Measurements from ENCODE around the gene OR5AN1. TPM values are rescaled to one million over a fixed set of nuclear protein-coding genes. Genes with fewer than 3 reads are reported as not detected.

OR5AN1 gene
- total and polyA plus RNA-seq, 2 of the 8 experiments (the other 6 are each of a cell fraction or from before 2014, with no cell fraction given) = not detected

DNA sequence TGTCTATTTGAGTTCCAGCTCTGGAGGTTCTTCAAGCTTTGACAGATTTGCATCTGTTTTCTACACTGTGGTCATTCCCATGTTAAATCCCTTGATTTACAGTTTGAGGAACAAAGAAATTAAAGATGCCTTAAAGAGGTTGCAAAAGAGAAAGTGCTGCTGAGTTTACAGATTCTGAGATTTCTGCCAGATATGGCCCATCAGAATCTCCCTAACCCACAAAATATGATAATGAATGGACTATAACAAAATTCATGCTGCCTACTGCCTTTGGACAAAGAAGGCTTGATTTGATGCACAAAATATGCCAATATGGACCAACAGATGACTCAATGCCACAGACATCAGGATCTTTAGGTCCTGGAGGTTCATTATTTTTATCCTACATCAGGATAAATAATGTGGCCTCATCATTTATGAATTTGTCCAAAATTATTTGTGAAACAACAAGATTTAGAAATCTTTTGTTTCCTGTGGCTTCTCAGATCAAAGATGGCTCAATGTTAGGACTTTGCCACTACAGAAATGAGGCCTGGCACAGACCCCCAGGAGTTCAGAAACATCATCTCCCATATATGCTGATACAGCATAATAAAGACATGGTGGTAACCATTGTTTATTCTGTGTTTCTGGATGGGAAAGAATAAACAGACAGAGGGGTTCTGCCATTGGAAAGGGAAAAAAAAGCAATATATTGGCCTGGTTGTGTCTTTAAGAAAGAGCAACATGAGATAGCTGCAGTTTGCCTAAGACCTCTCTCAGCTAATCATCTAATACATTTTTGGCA is 6.7 kb downstream of the OR5AN1 start:
- H4K8ac ChIP-seq (ENCODE audit: extremely low read depth, insufficient read depth, low read length) = no peak overlapping the region
- no peaks in the 10 kb centered on the region for H3K79me1 ChIP-seq (ENCODE audit: low read depth, low read length)
- H2BK5ac ChIP-seq (ENCODE audit: low read depth, low read length) = no peak overlapping the region
- no peak for TF ChIP-seq BRCA1 (IDR thresholded peaks at IDR 0.05; ENCODE audit: low read depth, low read length)
- no peak for TF ChIP-seq CBX8 (IDR thresholded peaks at IDR 0.05; ENCODE audit: borderline replicate concordance, low read depth, low read length)
- no peak for TF ChIP-seq RFX5 (IDR thresholded peaks at IDR 0.05; ENCODE audit: borderline replicate concordance, low read depth, low read length)
- TF ChIP-seq MAFK (IDR thresholded peaks at IDR 0.05; ENCODE audit: low read depth, low read length) = peak; percentile 83
- no peak for TF ChIP-seq BACH1 (IDR thresholded peaks at IDR 0.05; ENCODE audit: low read length)
- TF ChIP-seq SRF (IDR thresholded peaks at IDR 0.05; ENCODE audit: low read depth, low read length) = no peak
- TF ChIP-seq KDM1A (IDR thresholded peaks at IDR 0.05; ENCODE audit: borderline replicate concordance, low read length) = no peak
- H3K4me2 ChIP-seq (ENCODE audit: insufficient read depth in 1 of 2, low read depth in 2 of 2, low read length in 2 of 2) = no peak overlapping the region
- H3K27ac ChIP-seq (ENCODE audit: low read depth, low read length) = no peak overlapping the region
- no peak overlapping the region for H2AFZ ChIP-seq (ENCODE audit: low read length)
- no peak overlapping the region for H3K23ac ChIP-seq (ENCODE audit: insufficient read length)
- H2BK12ac ChIP-seq (ENCODE audit: low read depth, low read length) = no peak overlapping the region
- H3K4ac ChIP-seq (replicated peaks; ENCODE audit: insufficient read length, low read depth, low read length) = no peak overlapping the region
- DNase-seq (ENCODE audit: low read depth in 1 of 2, low spot score in 2 of 2) (no peak), FAIRE-seq (no peak)
- no peaks in the 10 kb centered on the region for H3K9me3 ChIP-seq (ENCODE audit: insufficient read depth in 2 of 2, low read depth in 1 of 2, low read length in 1 of 2)
- H3K18ac ChIP-seq (ENCODE audit: extremely low read depth, low read length) = no peak overlapping the region
- H2AK5ac ChIP-seq (ENCODE audit: low read depth, low read length) = no peak overlapping the region
- H3K14ac ChIP-seq (ENCODE audit: insufficient read length) = no peak overlapping the region
- no peaks in the 10 kb centered on the region for H3K27me3 ChIP-seq (replicated peaks in 1 of 4; ENCODE audit: control insufficient read depth in 3 of 4, extremely low read depth in 1 of 4, insufficient read depth in 3 of 4, low read length in 3 of 4)
- H4K20me1 ChIP-seq (replicated peaks in 1 of 2; ENCODE audit: control insufficient read depth in 1 of 2, insufficient read depth in 2 of 2, low read length in 2 of 2) = no peaks in the 10 kb centered on the region
- H3K56ac ChIP-seq (replicated peaks; ENCODE audit: insufficient read length, low read depth, low read length) = no peak overlapping the region
- ChIA-PET CTCF (ENCODE audit: partially characterized antibody) (no interaction called here), POLR2A (ENCODE audit: partially characterized antibody) (no interaction called here)
- H3K36me3 ChIP-seq (ENCODE audit: control insufficient read depth in 2 of 4, insufficient read depth in 4 of 4, low read length in 3 of 4) = no peaks in the 10 kb centered on the region
- no peak overlapping the region for H3K4me3 ChIP-seq (ENCODE audit: extremely low read depth in 1 of 4, insufficient read depth in 2 of 4, low read depth in 3 of 4, low read length in 4 of 4)
- no peak overlapping the region for H3K9ac ChIP-seq (replicated peaks in 1 of 4; ENCODE audit: extremely low read depth in 1 of 4, low read depth in 3 of 4, low read length in 3 of 4)
- no peaks in the 10 kb centered on the region for H3K23me2 ChIP-seq (ENCODE audit: low read depth, low read length)
- H3K4me1 ChIP-seq (replicated peaks in 1 of 4; ENCODE audit: control insufficient read depth in 3 of 4, insufficient read depth in 4 of 4, low read length in 3 of 4) = no peaks in the 10 kb centered on the region
- no peak overlapping the region for H2BK20ac ChIP-seq (ENCODE audit: low read length)
- H3K79me2 ChIP-seq (ENCODE audit: control insufficient read depth in 1 of 2, insufficient read depth in 2 of 2, low read length in 2 of 2) = no peaks in the 10 kb centered on the region
- no peak overlapping the region for H2BK15ac ChIP-seq (ENCODE audit: low read length)
- H2BK120ac ChIP-seq (replicated peaks; ENCODE audit: low read depth, low read length) = no peak overlapping the region
- no peak overlapping the region for H4K91ac ChIP-seq (replicated peaks; ENCODE audit: insufficient read length, low read length)
- no peak overlapping the region for H4K5ac ChIP-seq (ENCODE audit: insufficient read length, low read depth, low read length)

Data from H1 (cell line).